ENCODE data around the gene SAGE1. TPM values are rescaled to one million over a fixed set of nuclear protein-coding genes. Genes with fewer than 3 reads are reported as not detected.
"Not testable (repeated sequence)": the region's sequence is repeated elsewhere in the genome, so short reads cannot be mapped to it uniquely, and the experiment has no call there.

The SAGE1 gene, protein sequence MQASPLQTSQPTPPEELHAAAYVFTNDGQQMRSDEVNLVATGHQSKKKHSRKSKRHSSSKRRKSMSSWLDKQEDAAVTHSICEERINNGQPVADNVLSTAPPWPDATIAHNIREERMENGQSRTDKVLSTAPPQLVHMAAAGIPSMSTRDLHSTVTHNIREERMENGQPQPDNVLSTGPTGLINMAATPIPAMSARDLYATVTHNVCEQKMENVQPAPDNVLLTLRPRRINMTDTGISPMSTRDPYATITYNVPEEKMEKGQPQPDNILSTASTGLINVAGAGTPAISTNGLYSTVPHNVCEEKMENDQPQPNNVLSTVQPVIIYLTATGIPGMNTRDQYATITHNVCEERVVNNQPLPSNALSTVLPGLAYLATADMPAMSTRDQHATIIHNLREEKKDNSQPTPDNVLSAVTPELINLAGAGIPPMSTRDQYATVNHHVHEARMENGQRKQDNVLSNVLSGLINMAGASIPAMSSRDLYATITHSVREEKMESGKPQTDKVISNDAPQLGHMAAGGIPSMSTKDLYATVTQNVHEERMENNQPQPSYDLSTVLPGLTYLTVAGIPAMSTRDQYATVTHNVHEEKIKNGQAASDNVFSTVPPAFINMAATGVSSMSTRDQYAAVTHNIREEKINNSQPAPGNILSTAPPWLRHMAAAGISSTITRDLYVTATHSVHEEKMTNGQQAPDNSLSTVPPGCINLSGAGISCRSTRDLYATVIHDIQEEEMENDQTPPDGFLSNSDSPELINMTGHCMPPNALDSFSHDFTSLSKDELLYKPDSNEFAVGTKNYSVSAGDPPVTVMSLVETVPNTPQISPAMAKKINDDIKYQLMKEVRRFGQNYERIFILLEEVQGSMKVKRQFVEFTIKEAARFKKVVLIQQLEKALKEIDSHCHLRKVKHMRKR
- total RNA-seq = not detected
- polyA plus RNA-seq = 0.09 TPM
- long read RNA-seq, donor 1 = 0 reads
- long read RNA-seq, donor 2 = 0 reads
- long read RNA-seq, donor 3 = 0 reads
- long read RNA-seq, donor 4 = 0 reads
- long read RNA-seq, donor 5 = 0 reads
- long read RNA-seq, donor 6 = 0 reads
- long read RNA-seq, donor 7, partial matches to known transcripts = 0 of 1 reads
- long read RNA-seq, donor 7, other reads (novel, unspliced or antisense) = 0 of 1 reads
- long read RNA-seq, donor 8 = 0 reads
- long read RNA-seq, donor 9 = 0 reads
- long read RNA-seq, donor 10 = 0 reads

DNA sequence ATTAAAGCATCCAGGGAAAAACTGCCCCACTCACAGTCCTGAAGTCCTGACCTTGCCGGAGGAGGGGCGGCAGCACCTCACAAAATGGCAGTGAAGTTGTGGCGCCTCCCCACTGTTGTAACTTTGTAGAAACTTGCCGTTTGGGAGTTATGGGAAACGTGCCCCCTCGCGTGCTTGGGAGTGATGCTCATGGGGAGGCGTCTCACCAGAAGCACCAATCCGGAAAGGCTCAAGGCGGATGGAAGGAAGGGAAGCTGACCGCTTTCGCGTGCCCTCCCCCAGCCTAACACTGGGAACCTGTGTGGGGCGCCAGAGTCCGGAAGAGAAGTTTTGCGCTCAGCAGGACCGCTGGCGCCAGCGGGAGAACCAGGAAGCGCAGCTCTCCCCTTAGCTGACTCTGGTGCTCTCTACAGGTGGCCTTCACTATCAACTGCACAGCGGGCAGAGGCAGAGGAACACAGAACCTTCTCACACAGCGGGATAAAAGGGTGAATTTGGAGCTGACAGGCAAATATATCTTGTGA lies at the start of gene SAGE1, which contains the start of gene CT45A10:
SAGE1 (plus strand) TSS at position 423 of the 524 bp plus-strand sequence. CDS start 2,527 bp downstream, outside the sequence.
CT45A10 (minus strand) TSS at position 151 of the 524 bp plus-strand sequence. CDS start 8,100 bp downstream, outside the sequence.
- Histone ChIP-seq H3K27ac (ENCODE audit: low read depth in 1 of 2, low read length in 1 of 2) (no peak within 1 kb of the TSS), H3K4me1 (ENCODE audit: control insufficient read depth in 2 of 2, insufficient read depth in 2 of 2, low read length in 2 of 2) (no peaks in the 10 kb centered on the region), H3K27me3 (ENCODE audit: control insufficient read depth in 2 of 2, insufficient read depth in 1 of 2, low read length in 1 of 2) (no peaks in the 10 kb centered on the region), H3K9me3 (ENCODE audit: control insufficient read depth in 2 of 2, insufficient read depth in 1 of 2, low read length in 1 of 2) (no peaks in the 10 kb centered on the region), H3K36me3 (ENCODE audit: control insufficient read depth in 2 of 2, insufficient read depth in 2 of 2, low read length in 1 of 2) (no peaks in the 10 kb centered on the region), H3K4me3 (ENCODE audit: low read length in 2 of 2) (no peak within 1 kb of the TSS)
- no peak for DNase-seq (ENCODE audit: low read depth in 6 of 9, low spot score in 9 of 9)
- WGBS = 98% methylated on average over 22 of the region's 22 CpGs

- not testable (repeated sequence) for H3K4me3 ChIP-seq (ENCODE audit: low read length in 2 of 2); DNase-seq (ENCODE audit: low read depth in 6 of 9, low spot score in 9 of 9); H3K36me3 ChIP-seq (ENCODE audit: control insufficient read depth in 2 of 2, insufficient read depth in 2 of 2, low read length in 1 of 2); H3K27me3 ChIP-seq (ENCODE audit: control insufficient read depth in 2 of 2, insufficient read depth in 1 of 2, low read length in 1 of 2); H3K4me1 ChIP-seq (ENCODE audit: control insufficient read depth in 2 of 2, insufficient read depth in 2 of 2, low read length in 2 of 2); H3K27ac ChIP-seq (ENCODE audit: low read depth in 1 of 2, low read length in 1 of 2); H3K9me3 ChIP-seq (ENCODE audit: control insufficient read depth in 2 of 2, insufficient read depth in 1 of 2, low read length in 1 of 2)
- no CpG with 5 or more reads among the region's 17 CpGs for WGBS
Observed at GRCh38 chrX:135854438-135854837, 39.1 kb upstream of the SAGE1 start, which contains the start of gene CT45A8. Gene CT45A8, minus strand, starts transcription at chrX:135854538. Its CDS starts 3,755 bp downstream, at chrX:135850783.

DNA sequence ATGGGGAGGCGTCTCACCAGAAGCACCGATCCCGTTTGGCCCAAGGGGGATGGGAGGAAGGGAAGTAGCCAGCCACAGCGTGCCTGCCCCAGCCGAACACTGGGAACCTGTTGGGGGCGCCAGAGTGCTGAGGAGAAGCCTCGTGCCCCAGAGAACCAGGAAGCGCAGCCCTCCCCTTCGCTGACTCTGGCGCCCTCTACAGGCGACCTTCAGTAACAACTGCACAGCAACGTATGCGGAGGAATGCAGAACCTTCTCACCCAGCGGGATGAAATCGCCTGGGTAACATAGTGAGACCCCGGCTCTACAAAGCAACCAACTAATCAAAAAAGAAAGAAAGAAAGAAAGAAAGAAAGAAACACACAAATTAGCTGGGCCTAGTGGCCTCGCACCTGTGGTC lies 21.8 kb upstream of the SAGE1 start, which contains the start of gene CT45A9:
CT45A9 (minus strand) TSS at position 101 of the 400 bp plus-strand sequence. CDS start 3,751 bp downstream, outside the sequence.
- H3K27me3 ChIP-seq (ENCODE audit: control insufficient read depth in 2 of 2, insufficient read depth in 1 of 2, low read length in 1 of 2); DNase-seq (ENCODE audit: low read depth in 6 of 9, low spot score in 9 of 9); H3K27ac ChIP-seq (ENCODE audit: low read depth in 1 of 2, low read length in 1 of 2); H3K9me3 ChIP-seq (ENCODE audit: control insufficient read depth in 2 of 2, insufficient read depth in 1 of 2, low read length in 1 of 2); H3K36me3 ChIP-seq (ENCODE audit: control insufficient read depth in 2 of 2, insufficient read depth in 2 of 2, low read length in 1 of 2); H3K4me1 ChIP-seq (ENCODE audit: control insufficient read depth in 2 of 2, insufficient read depth in 2 of 2, low read length in 2 of 2); H3K4me3 ChIP-seq (ENCODE audit: low read length in 2 of 2): not testable (repeated sequence)
- WGBS = no CpG with 5 or more reads among the region's 17 CpGs

DNA sequence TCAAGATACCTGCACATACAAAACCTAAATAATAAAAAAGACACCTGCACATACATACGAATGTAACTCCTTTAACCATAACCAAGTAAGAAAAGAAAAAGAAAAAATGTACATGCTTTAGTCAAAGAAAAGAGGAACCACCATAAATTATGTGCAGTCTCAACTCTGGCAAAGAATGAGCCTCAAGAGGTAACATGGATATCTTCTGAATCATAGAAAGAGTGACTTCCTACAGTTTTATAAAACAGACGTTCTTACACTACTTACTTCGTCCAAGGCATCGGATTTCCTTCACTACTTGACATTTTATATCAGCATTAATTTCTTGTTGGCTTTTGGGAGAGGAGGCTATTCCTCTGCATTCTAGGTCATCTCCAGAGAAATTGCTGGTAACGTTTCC lies 10.8 kb upstream of the SAGE1 start:
- not testable (repeated sequence) for DNase-seq (ENCODE audit: low read depth in 6 of 9, low spot score in 9 of 9); H3K4me1 ChIP-seq (ENCODE audit: control insufficient read depth in 2 of 2, insufficient read depth in 2 of 2, low read length in 2 of 2); H3K27me3 ChIP-seq (ENCODE audit: control insufficient read depth in 2 of 2, insufficient read depth in 1 of 2, low read length in 1 of 2); H3K36me3 ChIP-seq (ENCODE audit: control insufficient read depth in 2 of 2, insufficient read depth in 2 of 2, low read length in 1 of 2); H3K27ac ChIP-seq (ENCODE audit: low read depth in 1 of 2, low read length in 1 of 2); H3K9me3 ChIP-seq (ENCODE audit: control insufficient read depth in 2 of 2, insufficient read depth in 1 of 2, low read length in 1 of 2); H3K4me3 ChIP-seq (ENCODE audit: low read length in 2 of 2)
- WGBS = 12% methylated on average over 4 of the region's 5 CpGs

DNA sequence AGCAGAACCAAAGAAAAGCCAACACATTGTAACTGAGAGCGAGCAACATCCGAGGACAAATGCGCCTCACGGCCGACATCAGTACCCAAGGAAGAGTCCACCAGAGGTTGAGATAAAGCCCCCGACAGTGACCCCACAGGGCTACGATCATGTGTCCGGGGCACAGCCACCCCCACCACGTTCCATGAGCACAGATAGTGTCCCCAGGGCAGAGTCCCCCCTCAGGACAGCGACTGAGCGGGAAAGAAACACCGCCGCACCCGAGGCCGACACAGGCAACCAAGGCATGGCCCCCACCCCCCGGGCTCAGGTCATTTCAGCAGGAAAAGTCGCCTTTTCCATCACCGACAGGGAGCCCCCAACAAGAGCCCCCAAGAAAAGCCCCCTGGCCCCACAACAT lies 5.3 kb upstream of the SAGE1 start:
- not testable (repeated sequence) for H3K27ac ChIP-seq (ENCODE audit: low read depth in 1 of 2, low read length in 1 of 2); H3K9me3 ChIP-seq (ENCODE audit: control insufficient read depth in 2 of 2, insufficient read depth in 1 of 2, low read length in 1 of 2); DNase-seq (ENCODE audit: low read depth in 6 of 9, low spot score in 9 of 9); H3K36me3 ChIP-seq (ENCODE audit: control insufficient read depth in 2 of 2, insufficient read depth in 2 of 2, low read length in 1 of 2); H3K4me1 ChIP-seq (ENCODE audit: control insufficient read depth in 2 of 2, insufficient read depth in 2 of 2, low read length in 2 of 2); H3K4me3 ChIP-seq (ENCODE audit: low read length in 2 of 2); H3K27me3 ChIP-seq (ENCODE audit: control insufficient read depth in 2 of 2, insufficient read depth in 1 of 2, low read length in 1 of 2)
- WGBS = 96% methylated on average over 10 of the region's 18 CpGs

GRCh38 chrX:135888976-135889375 lies 4.5 kb upstream of the SAGE1 start:
- 76% methylated on average over 13 of the region's 15 CpGs for WGBS
- H3K9me3 ChIP-seq (ENCODE audit: control insufficient read depth in 2 of 2, insufficient read depth in 1 of 2, low read length in 1 of 2) = not testable (repeated sequence)
- DNase-seq (ENCODE audit: low read depth in 6 of 9, low spot score in 9 of 9) = peak in 1 of 9 donors; percentile 6

GRCh38 chrX:135890087-135890585 lies 3.4 kb upstream of the SAGE1 start:
- Histone ChIP-seq H3K27ac (ENCODE audit: low read depth in 1 of 2, low read length in 1 of 2) (no peak overlapping the region), H3K4me3 (ENCODE audit: low read length in 2 of 2) (no peak overlapping the region), H3K9me3 (ENCODE audit: control insufficient read depth in 2 of 2, insufficient read depth in 1 of 2, low read length in 1 of 2) (no peaks in the 10 kb centered on the region), H3K27me3 (ENCODE audit: control insufficient read depth in 2 of 2, insufficient read depth in 1 of 2, low read length in 1 of 2) (no peaks in the 10 kb centered on the region), H3K36me3 (ENCODE audit: control insufficient read depth in 2 of 2, insufficient read depth in 2 of 2, low read length in 1 of 2) (no peaks in the 10 kb centered on the region), H3K4me1 (ENCODE audit: control insufficient read depth in 2 of 2, insufficient read depth in 2 of 2, low read length in 2 of 2) (no peaks in the 10 kb centered on the region)
- 82% methylated on average over 14 of the region's 14 CpGs for WGBS
- no peak for DNase-seq (ENCODE audit: low read depth in 6 of 9, low spot score in 9 of 9)

More at GRCh38 chrX:135888976-135889375, 4.5 kb upstream of the SAGE1 start:
- not testable (repeated sequence) for H3K36me3 ChIP-seq (ENCODE audit: control insufficient read depth in 2 of 2, insufficient read depth in 2 of 2, low read length in 1 of 2); H3K4me3 ChIP-seq (ENCODE audit: low read length in 2 of 2); H3K27ac ChIP-seq (ENCODE audit: low read depth in 1 of 2, low read length in 1 of 2); H3K27me3 ChIP-seq (ENCODE audit: control insufficient read depth in 2 of 2, insufficient read depth in 1 of 2, low read length in 1 of 2); H3K4me1 ChIP-seq (ENCODE audit: control insufficient read depth in 2 of 2, insufficient read depth in 2 of 2, low read length in 2 of 2)

- no peak overlapping the region for H3K4me3 ChIP-seq (ENCODE audit: low read length in 2 of 2)
- no peaks in the 10 kb centered on the region for H3K9me3 ChIP-seq (ENCODE audit: control insufficient read depth in 2 of 2, insufficient read depth in 1 of 2, low read length in 1 of 2)
- H3K36me3 ChIP-seq (ENCODE audit: control insufficient read depth in 2 of 2, insufficient read depth in 2 of 2, low read length in 1 of 2) = no peaks in the 10 kb centered on the region
- H3K27ac ChIP-seq (ENCODE audit: low read depth in 1 of 2, low read length in 1 of 2) = no peak overlapping the region
- 99% methylated on average over 11 of the region's 11 CpGs for WGBS
- H3K4me1 ChIP-seq (ENCODE audit: control insufficient read depth in 2 of 2, insufficient read depth in 2 of 2, low read length in 2 of 2) = no peaks in the 10 kb centered on the region
- H3K27me3 ChIP-seq (ENCODE audit: control insufficient read depth in 2 of 2, insufficient read depth in 1 of 2, low read length in 1 of 2) = no peaks in the 10 kb centered on the region
- no peak for DNase-seq (ENCODE audit: low read depth in 6 of 9, low spot score in 9 of 9)
Observed at GRCh38 chrX:135892781-135893180, 735 bp upstream of the SAGE1 start.

All from thymus (tissue), 14 donors.